ENCODE measurements around the gene ANGPTL8.

The ANGPTL8 gene

GRCh38 chr19:11238041-11238440, 1.4 kb upstream of the ANGPTL8 start:
- no peak for DNase-seq

- no peak for DNase-seq
These were observed 540 bp upstream of the ANGPTL8 start for GRCh38 chr19:11238781-11239376.

- no peak for DNase-seq
These were observed 607 bp downstream of the ANGPTL8 start for GRCh38 chr19:11240008-11240444.

- DNase-seq, result no peak
These were observed 2.6 kb downstream of the ANGPTL8 start for GRCh38 chr19:11242025-11242424.

- DNase-seq, result peak; percentile 63 to 72
These were observed 3.7 kb downstream of the ANGPTL8 start for GRCh38 chr19:11242864-11243797.

GRCh38 chr19:11243798-11244169, 4.4 kb downstream of the ANGPTL8 start:
- DNase-seq, result no peak

- DNase-seq, result no peak
These were observed 5.6 kb downstream of the ANGPTL8 start for GRCh38 chr19:11244846-11245589.

GRCh38 chr19:11246941-11247340, 7.5 kb downstream of the ANGPTL8 start:
- no peak for DNase-seq

- DNase-seq, result no peak
These were observed 8.0 kb downstream of the ANGPTL8 start for GRCh38 chr19:11247391-11247790.

GRCh38 chr19:11247934-11248333, 8.5 kb downstream of the ANGPTL8 start:
- DNase-seq, result no peak

- DNase-seq, result no peak
These were observed 9.4 kb downstream of the ANGPTL8 start for GRCh38 chr19:11248852-11249251.

GRCh38 chr19:11251217-11251616, 11.8 kb downstream of the ANGPTL8 start:
- no peak for DNase-seq

GRCh38 chr19:11251650-11252314, 12.4 kb downstream of the ANGPTL8 start:
- no peak for DNase-seq

GRCh38 chr19:11252665-11253355, 13.4 kb downstream of the ANGPTL8 start:
- DNase-seq, result no peak

- no peak for DNase-seq
These were observed 15.2 kb downstream of the ANGPTL8 start for GRCh38 chr19:11254666-11255065.

- no peak for DNase-seq
These were observed 16.8 kb downstream of the ANGPTL8 start for GRCh38 chr19:11256189-11256588.

- no peak for DNase-seq
These were observed 18.5 kb downstream of the ANGPTL8 start for GRCh38 chr19:11257846-11258380.

- DNase-seq, result no peak
These were observed 21.6 kb downstream of the ANGPTL8 start for GRCh38 chr19:11260996-11261395.

- no peak for DNase-seq
These were observed 22.1 kb downstream of the ANGPTL8 start for GRCh38 chr19:11261431-11261970.

GRCh38 chr19:11261971-11262839, 22.8 kb downstream of the ANGPTL8 start, which contains the start of gene DOCK6:
Gene DOCK6, minus strand, starts transcription at chr19:11262524. Its CDS starts 84 bp downstream, at chr19:11262440.
- DNase-seq, result no peak

GRCh38 chr19:11263726-11264125, 24.3 kb downstream of the ANGPTL8 start:
- DNase-seq, result no peak
